ENCODE results near the gene YIPF2. TPM values are rescaled to one million over a fixed set of nuclear protein-coding genes. Genes with fewer than 3 reads are reported as not detected.

YIPF2 gene
- total RNA-seq, 6 donors from 2014 or later: 18.9 to 56.6 (median 49.5) TPM

GRCh38 chr19:10896851-10897526 lies 31.4 kb downstream of the YIPF2 start:
- Histone ChIP-seq H3K36me3 (no peaks in the 10 kb centered on the region), H3K27ac (no peak overlapping the region), H3K4me3 (no peak overlapping the region), H3K27me3 (no peaks in the 10 kb centered on the region), H3K4me1 (peaks cover 9 to 17% (median 16%) of the 10 kb centered on the region in 4 donors), H3K9me3 (no peaks in the 10 kb centered on the region)
- ATAC-seq (ENCODE audit: low FRiP score in 2 of 2): peak in 1 of 2 donors; percentile 22
- 31 to 44% methylated on average over 6 to 7 of the region's 7 CpGs for WGBS, 2 donors
- TF ChIP-seq, protein P1, sequence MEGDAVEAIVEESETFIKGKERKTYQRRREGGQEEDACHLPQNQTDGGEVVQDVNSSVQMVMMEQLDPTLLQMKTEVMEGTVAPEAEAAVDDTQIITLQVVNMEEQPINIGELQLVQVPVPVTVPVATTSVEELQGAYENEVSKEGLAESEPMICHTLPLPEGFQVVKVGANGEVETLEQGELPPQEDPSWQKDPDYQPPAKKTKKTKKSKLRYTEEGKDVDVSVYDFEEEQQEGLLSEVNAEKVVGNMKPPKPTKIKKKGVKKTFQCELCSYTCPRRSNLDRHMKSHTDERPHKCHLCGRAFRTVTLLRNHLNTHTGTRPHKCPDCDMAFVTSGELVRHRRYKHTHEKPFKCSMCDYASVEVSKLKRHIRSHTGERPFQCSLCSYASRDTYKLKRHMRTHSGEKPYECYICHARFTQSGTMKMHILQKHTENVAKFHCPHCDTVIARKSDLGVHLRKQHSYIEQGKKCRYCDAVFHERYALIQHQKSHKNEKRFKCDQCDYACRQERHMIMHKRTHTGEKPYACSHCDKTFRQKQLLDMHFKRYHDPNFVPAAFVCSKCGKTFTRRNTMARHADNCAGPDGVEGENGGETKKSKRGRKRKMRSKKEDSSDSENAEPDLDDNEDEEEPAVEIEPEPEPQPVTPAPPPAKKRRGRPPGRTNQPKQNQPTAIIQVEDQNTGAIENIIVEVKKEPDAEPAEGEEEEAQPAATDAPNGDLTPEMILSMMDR (IDR thresholded peaks at IDR 0.05): no peak
- TF ChIP-seq EP300 (IDR thresholded peaks at IDR 0.05): no peak
- no peak for DNase-seq

DNA sequence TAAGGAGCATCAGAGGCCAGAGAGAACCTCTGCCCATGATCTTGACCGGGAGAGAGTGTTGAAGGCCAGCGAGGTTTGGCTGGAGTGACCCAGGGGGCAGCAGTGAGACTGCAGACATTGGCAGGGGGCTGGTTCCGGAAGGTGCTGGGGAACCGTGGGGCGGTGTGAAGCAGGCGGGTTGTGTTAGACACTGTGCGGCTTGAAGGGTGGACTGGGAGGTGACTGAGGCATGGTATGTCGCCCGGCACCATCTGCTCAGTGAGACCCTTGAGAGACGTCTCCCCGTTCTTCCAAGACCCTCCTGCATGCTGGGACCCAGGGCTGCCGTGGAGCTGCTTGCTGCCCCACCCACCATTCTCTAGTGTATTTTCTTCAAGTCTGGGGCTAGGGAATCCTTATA lies 32.5 kb downstream of the YIPF2 start:
- H3K36me3 ChIP-seq: no peaks in the 10 kb centered on the region
- 87 to 95% methylated on average over 12 of the region's 12 CpGs for WGBS, 2 donors
- H3K4me3 ChIP-seq: no peak overlapping the region
- TF ChIP-seq EP300 (IDR thresholded peaks at IDR 0.05) (no peak), POLR2A (IDR thresholded peaks at IDR 0.05) (no peak), POLR2AphosphoS5 (IDR thresholded peaks at IDR 0.05) (no peak)
- TF ChIP-seq, protein P1 (IDR thresholded peaks at IDR 0.05): no peak
- DNase-seq (no peak), ATAC-seq (ENCODE audit: low FRiP score in 2 of 2) (no peak)
- no peak overlapping the region for H3K27ac ChIP-seq
- H3K4me1 ChIP-seq: peaks cover 9 to 23% (median 21%) of the 10 kb centered on the region in 4 donors
- H3K27me3 ChIP-seq: no peaks in the 10 kb centered on the region
- H3K9me3 ChIP-seq: no peaks in the 10 kb centered on the region

GRCh38 chr19:10895363-10895762 lies 33.1 kb downstream of the YIPF2 start:
- ATAC-seq (ENCODE audit: low FRiP score in 2 of 2): no peak
- Histone ChIP-seq H3K4me1 (peaks cover 9 to 23% (median 21%) of the 10 kb centered on the region in 4 donors), H3K36me3 (no peaks in the 10 kb centered on the region), H3K27ac (no peak overlapping the region), H3K9me3 (no peaks in the 10 kb centered on the region), H3K27me3 (no peaks in the 10 kb centered on the region), H3K4me3 (no peak overlapping the region)
- TF ChIP-seq, protein P1 (IDR thresholded peaks at IDR 0.05): no peak
- TF ChIP-seq EP300 (IDR thresholded peaks at IDR 0.05) (no peak), POLR2AphosphoS5 (IDR thresholded peaks at IDR 0.05) (no peak)
- no peak for DNase-seq
- WGBS, 2 donors: 64 to 77% methylated on average over 2 to 6 of the region's 6 CpGs

DNA sequence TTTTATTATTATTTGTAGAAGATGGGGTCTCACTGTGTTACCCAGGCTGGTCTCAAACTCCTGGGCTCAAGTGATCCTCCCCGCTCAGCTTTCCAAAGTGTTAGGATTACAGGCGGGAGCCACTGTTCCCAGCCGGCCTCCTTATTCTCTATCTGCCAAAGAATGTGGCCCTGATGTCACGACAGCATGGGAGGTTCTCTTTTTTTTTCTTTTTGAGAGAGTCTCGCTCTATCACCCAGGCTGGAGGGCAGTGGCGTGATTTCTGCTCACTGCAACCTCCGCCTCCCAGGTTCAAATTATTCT lies 33.6 kb downstream of the YIPF2 start:
- DNase-seq (no peak), ATAC-seq (ENCODE audit: low FRiP score in 2 of 2) (no peak)
- WGBS, 2 donors: 93 to 96% methylated on average over 7 of the region's 7 CpGs
- Histone ChIP-seq H3K36me3 (no peaks in the 10 kb centered on the region), H3K27ac (no peak overlapping the region), H3K4me3 (no peak overlapping the region), H3K9me3 (no peaks in the 10 kb centered on the region), H3K27me3 (no peaks in the 10 kb centered on the region), H3K4me1 (peaks cover 9 to 23% (median 21%) of the 10 kb centered on the region in 4 donors)
- TF ChIP-seq POLR2AphosphoS5 (IDR thresholded peaks at IDR 0.05): no peak
- no peak for TF ChIP-seq EP300 (IDR thresholded peaks at IDR 0.05)
- no peak for TF ChIP-seq POLR2A (IDR thresholded peaks at IDR 0.05)
- TF ChIP-seq, protein P1 (IDR thresholded peaks at IDR 0.05): no peak

GRCh38 chr19:10892256-10892655 lies 36.2 kb downstream of the YIPF2 start:
- Histone ChIP-seq H3K4me3 (no peak overlapping the region), H3K9me3 (no peaks in the 10 kb centered on the region), H3K4me1 (peaks cover 9 to 18% (median 16%) of the 10 kb centered on the region in 4 donors), H3K27me3 (no peaks in the 10 kb centered on the region), H3K27ac (no peak overlapping the region), H3K36me3 (no peaks in the 10 kb centered on the region)
- no peak for ATAC-seq (ENCODE audit: low FRiP score in 2 of 2)
- WGBS, 2 donors: 88 to 100% methylated on average over 4 to 13 of the region's 13 CpGs
- DNase-seq: no peak
- TF ChIP-seq EP300 (IDR thresholded peaks at IDR 0.05) (no peak), POLR2A (IDR thresholded peaks at IDR 0.05) (no peak), POLR2AphosphoS5 (IDR thresholded peaks at IDR 0.05) (no peak)
- TF ChIP-seq, protein P1 (IDR thresholded peaks at IDR 0.05): no peak

Data from upper lobe of left lung (tissue), 6 donors.